GM23248 (cell line): ENCODE data around the gene MPG. TPM values are rescaled to one million over a fixed set of nuclear protein-coding genes. Genes with fewer than 3 reads are reported as not detected.

Experiments
- DNase-seq: peaks from one replicate; pipeline ENCODE4 v3.0.0-alpha.2; 2015
- H2AFZ ChIP-seq: fragments of 200-600 bp; sonication (generic); 2 replicates; pipeline ENCODE4 v1.6.1; 2016; ENCODE audit warnings: antibody characterized with exemption
- H3F3A ChIP-seq: fragments of 200-600 bp; sonication (generic); 2 replicates; pipeline ENCODE4 v1.6.1; 2016; ENCODE audit warnings: mild to moderate bottlenecking, antibody characterized with exemption, mixed run types; ENCODE audit not compliant: insufficient read depth
- H3K27ac ChIP-seq: fragments of 200-600 bp; sonication (generic); 2 replicates; pipeline ENCODE4 v1.5.1; 2016; ENCODE audit warnings: mild to moderate bottlenecking
- H3K27me3 ChIP-seq: fragments of 200-600 bp; sonication (generic); replicated peaks from 2 replicates; pipeline ENCODE4 v1.6.1; 2016; ENCODE audit warnings: mild to moderate bottlenecking; ENCODE audit not compliant: insufficient read depth
- H3K36me3 ChIP-seq: fragments of 200-600 bp; sonication (generic); 2 replicates; pipeline ENCODE4 v1.6.1; 2016; ENCODE audit warnings: low read depth, mild to moderate bottlenecking
- H3K4me1 ChIP-seq: fragments of 200-600 bp; sonication (generic); 2 replicates; pipeline ENCODE4 v1.6.1; 2016; ENCODE audit warnings: mild to moderate bottlenecking; ENCODE audit not compliant: insufficient read depth
- H3K4me2 ChIP-seq: fragments of 200-600 bp; sonication (generic); one replicate; pipeline ENCODE4 v1.6.1; 2016; ENCODE audit warnings: mild to moderate bottlenecking; ENCODE audit not compliant: unreplicated experiment
- H3K4me3 ChIP-seq: fragments of 200-600 bp; sonication (generic); 2 replicates; pipeline ENCODE4 v1.5.1; 2016; ENCODE audit warnings: mild to moderate bottlenecking
- H3K79me2 ChIP-seq: fragments of 200-600 bp; sonication (generic); 2 replicates; pipeline ENCODE4 v1.6.1; 2016; ENCODE audit warnings: mild to moderate bottlenecking; ENCODE audit not compliant: insufficient read depth
- H3K9ac ChIP-seq: fragments of 200-600 bp; sonication (generic); 2 replicates; pipeline ENCODE4 v1.6.1; 2016; ENCODE audit warnings: mild to moderate bottlenecking
- H3K9me2 ChIP-seq: fragments of 200-600 bp; sonication (generic); 2 replicates; pipeline ENCODE4 v1.6.1; 2016; ENCODE audit warnings: mixed run types, mild to moderate bottlenecking, moderate library complexity; ENCODE audit not compliant: insufficient read depth
- H3K9me3 ChIP-seq: fragments of 200-600 bp; sonication (generic); one replicate; pipeline ENCODE4 v1.6.1; 2017; ENCODE audit warnings: low read depth
- H4K20me1 ChIP-seq: fragments of 200-600 bp; sonication (generic); 2 replicates; pipeline ENCODE4 v1.6.0; 2016; ENCODE audit not compliant: insufficient read depth
- EZH2 ChIP-seq: fragments of 200-600 bp; sonication (generic); IDR thresholded peaks from 2 replicates; pipeline ENCODE4 v1.6.1; 2018; ENCODE audit warnings: antibody characterized with exemption, mild to moderate bottlenecking; ENCODE audit not compliant: insufficient read depth, poor library complexity, severe bottlenecking
- EZH2phosphoT487 ChIP-seq: fragments of 200-600 bp; sonication (generic); IDR thresholded peaks from 2 replicates; pipeline ENCODE4 v1.6.1; 2018; ENCODE audit warnings: antibody characterized with exemption, moderate library complexity, mild to moderate bottlenecking, low read depth; ENCODE audit not compliant: insufficient read depth
- WGBS, 2 experiments: methylation state at CpG; one replicate each; pipeline ENCODE4 v1.1.6; 2015 to 2017; ENCODE audit warnings: low lambda C conversion rate in 2 of 2, low coverage in 1 of 2; ENCODE audit errors: missing lambda C conversion rate in 2 of 2; 5-methylcytosine and 5-hydroxymethylcytosine counted together
- in situ Hi-C: fragments of 300-500 bp; cut with MboI; formaldehyde crosslinking; loops from 2 replicates; pipeline ENCODE4 v1.15.0; 2020
- polyA plus RNA-seq: library from polyadenylated mRNA; unstranded; fragments of >200 nt; fragmentation: Nextera tagmentation; extraction: Ambion mirVana; gene quantifications from 2 replicates; pipeline ENCODE4 v1.2.1, GENCODE V29; 2016
- total RNA-seq: library from RNA; depleted of rRNA; stranded (reverse); fragments of >200 nt; shearing (Covaris generic); gene quantifications from 2 replicates; pipeline ENCODE4 v1.2.3, GENCODE V29; 2014

MPG gene
- total and polyA plus RNA-seq, 2 experiments from 2014 or later, result 134 to 222 TPM

DNA sequence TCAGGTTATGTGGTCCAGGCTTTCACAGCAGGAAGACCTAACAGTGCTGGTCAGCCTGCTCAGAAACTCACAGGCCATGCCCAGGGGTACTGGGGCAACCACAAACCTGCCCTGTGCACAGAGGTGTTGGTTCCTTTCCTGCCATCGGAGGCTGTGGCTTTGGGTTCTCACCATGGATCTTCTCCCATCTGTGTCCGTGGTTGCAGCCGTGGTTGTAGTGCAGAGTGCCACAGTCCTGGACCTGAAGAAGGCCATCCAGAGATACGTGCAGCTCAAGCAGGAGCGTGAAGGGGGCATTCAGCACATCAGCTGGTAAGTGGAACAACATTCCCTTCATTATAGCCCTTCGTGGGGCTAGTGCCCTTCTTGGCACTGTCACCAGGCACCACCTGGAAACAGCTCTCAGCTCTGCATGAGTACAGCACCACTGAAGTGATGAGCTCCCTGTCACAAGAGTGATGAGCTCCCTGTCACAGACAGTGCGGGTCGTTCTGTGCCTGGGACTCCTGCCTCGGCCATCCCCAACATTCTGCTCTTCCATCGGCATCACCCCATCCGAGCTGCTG, 22.4 kb upstream of the MPG start:
- Histone ChIP-seq H3F3A (peaks cover 4% of the 10 kb centered on the region; the same call in 1 of the 2 replicates), H3K79me2 (peaks cover 28% of the 10 kb centered on the region), H3K36me3 (peaks cover 16% of the 10 kb centered on the region; the same call in 1 of the 2 replicates), H3K9ac (no peak overlapping the region), H3K4me1 (0 out of 2 replicates have a peak, but pooled peaks cover 3% of the 10 kb centered on the region), H3K27ac (no peak overlapping the region), H3K4me3 (no peak overlapping the region), H2AFZ (no peak overlapping the region), H3K9me3 (no peaks in the 10 kb centered on the region), H3K9me2 (no peaks in the 10 kb centered on the region), H4K20me1 (no peaks in the 10 kb centered on the region), H3K27me3 (no peaks in the 10 kb centered on the region), H3K4me2 (no peak overlapping the region)
- TF ChIP-seq EZH2 (no peak), EZH2phosphoT487 (no peak)
- WGBS, 2 experiments, result 80 to 89% methylated on average over 11 of the region's 11 CpGs
- DNase-seq, result no peak
- in situ Hi-C loops, result no loop called here

DNA sequence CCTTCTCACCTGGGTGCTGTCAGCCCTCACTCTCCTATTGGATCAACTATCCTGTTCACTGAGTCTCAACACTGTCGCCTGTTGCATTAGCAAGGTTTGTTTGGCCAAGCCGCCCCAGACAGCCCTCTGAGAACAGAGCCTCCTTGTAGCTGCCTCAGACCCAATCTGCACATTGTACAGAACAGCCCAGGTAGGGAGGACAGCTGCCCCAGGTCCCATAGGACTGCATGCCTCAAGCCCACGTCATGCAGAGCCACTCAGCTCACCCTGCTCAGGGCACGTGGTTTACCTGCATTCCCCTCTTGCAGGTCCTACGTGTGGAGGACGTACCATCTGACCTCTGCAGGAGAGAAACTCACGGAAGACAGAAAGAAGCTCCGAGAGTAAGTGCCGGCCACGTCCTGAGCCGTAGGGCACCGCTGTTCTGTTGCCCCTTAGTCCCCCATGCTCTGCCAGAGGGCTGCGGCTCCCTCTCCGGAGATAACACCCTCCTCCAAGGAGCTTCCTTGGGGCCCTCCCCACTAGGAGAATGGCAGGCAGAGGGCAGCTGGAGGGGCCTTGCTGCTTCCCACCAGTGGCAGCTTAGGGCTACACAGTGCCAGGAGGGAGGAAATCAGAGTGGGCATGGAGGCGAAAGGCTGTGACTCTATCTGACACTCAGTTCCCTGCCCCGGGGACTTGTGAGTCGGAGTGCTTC, 21.6 kb upstream of the MPG start:
- Histone ChIP-seq H3K9me3 (no peaks in the 10 kb centered on the region), H3K79me2 (peaks cover 20% of the 10 kb centered on the region), H3K9me2 (no peaks in the 10 kb centered on the region), H3F3A (peaks cover 4% of the 10 kb centered on the region; the same call in 1 of the 2 replicates), H3K4me1 (0 out of 2 replicates have a peak, but pooled peaks cover 3% of the 10 kb centered on the region), H3K27me3 (no peaks in the 10 kb centered on the region), H3K27ac (no peak overlapping the region), H2AFZ (no peak overlapping the region), H4K20me1 (no peaks in the 10 kb centered on the region), H3K36me3 (peaks cover 16% of the 10 kb centered on the region; the same call in 1 of the 2 replicates), H3K9ac (no peak overlapping the region), H3K4me3 (no peak overlapping the region), H3K4me2 (no peak overlapping the region)
- whole genome bisulfite sequencing, 2 experiments, result 79 to 90% methylated on average over 17 of the region's 17 CpGs
- in situ Hi-C loops, result no loop called here
- TF ChIP-seq EZH2 (no peak), EZH2phosphoT487 (no peak)
- no peak for DNase-seq

DNA sequence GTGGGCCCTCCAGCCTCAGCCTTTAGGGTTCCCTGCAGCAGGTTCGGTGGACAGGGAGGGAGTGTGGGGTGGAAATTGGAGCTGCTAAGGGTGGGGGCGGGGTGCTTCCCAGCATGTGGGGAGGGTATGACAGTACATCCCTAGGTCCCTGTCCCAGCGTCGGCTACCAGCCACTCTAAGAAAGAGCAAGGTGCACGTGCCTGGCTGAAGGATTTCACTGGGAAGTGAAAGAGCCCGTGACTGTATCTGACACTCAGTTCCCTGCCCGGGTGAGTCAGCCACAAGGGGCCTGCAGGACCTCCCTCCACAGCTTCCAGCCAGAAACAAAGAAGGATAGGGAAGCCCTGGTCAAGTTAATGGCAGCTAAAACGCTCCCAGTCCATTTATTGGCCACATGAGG, 20.3 kb upstream of the MPG start:
- in situ Hi-C loops, result no loop called here
- H3K9me3 ChIP-seq, result no peaks in the 10 kb centered on the region
- H3K27ac ChIP-seq, result no peak overlapping the region
- H4K20me1 ChIP-seq, result no peaks in the 10 kb centered on the region
- H3K9me2 ChIP-seq, result no peaks in the 10 kb centered on the region
- peaks cover 7% of the 10 kb centered on the region; the same call in 1 of the 2 replicates for H3K79me2 ChIP-seq
- peaks cover 17% of the 10 kb centered on the region; the same call in 1 of the 2 replicates for H3K36me3 ChIP-seq
- 63 to 76% methylated on average over 7 to 8 of the region's 8 CpGs for WGBS, 2 experiments
- peak; percentile 39 for DNase-seq
- peaks cover 2% of the 10 kb centered on the region; the same call in 1 of the 2 replicates for H3F3A ChIP-seq
- no peak overlapping the region for H3K4me3 ChIP-seq
- no peaks in the 10 kb centered on the region for H3K27me3 ChIP-seq
- no peak overlapping the region for H3K9ac ChIP-seq
- TF ChIP-seq EZH2, result no peak
- no peak for TF ChIP-seq EZH2phosphoT487
- H3K4me2 ChIP-seq, result no peak overlapping the region
- no peak overlapping the region for H2AFZ ChIP-seq
- 0 out of 2 replicates have a peak, but pooled peaks cover 3% of the 10 kb centered on the region for H3K4me1 ChIP-seq

DNA sequence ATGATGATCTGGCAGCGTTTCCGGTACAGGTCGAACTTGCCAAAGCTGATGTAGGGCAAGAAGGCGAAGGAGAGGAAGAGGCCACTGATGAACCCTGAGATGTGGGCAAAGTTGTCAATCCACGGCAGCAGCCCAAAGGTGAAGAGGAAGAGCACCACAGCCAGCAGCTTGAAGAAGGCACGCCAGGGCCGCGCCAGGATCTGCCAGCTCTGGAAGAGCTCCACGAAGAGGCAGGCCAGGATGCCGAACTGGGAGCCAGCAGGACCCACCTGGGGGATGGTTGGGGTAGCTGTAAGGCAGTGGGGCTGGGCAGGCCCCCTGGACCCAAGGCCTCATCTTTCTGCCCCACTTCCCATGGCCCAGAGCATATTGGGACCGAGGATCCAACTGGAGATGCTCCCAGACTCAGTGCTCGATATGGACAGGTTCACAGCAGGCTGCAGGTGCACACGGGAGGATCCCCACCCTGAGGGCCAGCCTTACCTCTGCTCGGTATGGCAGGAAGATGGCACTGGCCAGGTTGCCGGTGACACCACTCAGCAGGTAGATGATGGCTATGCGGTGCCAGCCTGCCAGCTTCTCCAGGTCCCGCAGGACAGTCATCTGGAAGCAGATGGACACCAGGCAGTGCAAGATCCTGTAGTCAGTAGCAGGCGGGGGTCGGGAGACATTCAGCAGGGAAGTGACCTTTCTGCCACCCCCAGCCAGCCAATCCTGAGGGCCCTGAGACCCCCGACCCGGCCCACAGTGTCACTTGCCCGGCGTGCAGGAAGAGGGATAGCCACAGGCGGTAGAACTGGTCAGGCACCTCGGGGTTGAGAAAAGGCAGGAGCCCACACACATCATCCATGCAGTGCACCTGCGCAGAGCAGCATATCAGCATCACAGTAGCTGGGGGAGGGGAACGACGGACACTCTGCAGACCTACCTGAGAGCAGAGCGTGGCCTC, 19.3 kb upstream of the MPG start:
- Histone ChIP-seq H3K9me3 (no peaks in the 10 kb centered on the region), H3K27me3 (no peaks in the 10 kb centered on the region), H3K36me3 (peaks cover 18% of the 10 kb centered on the region; the same call in 1 of the 2 replicates), H3F3A (no peaks in the 10 kb centered on the region), H3K9ac (no peak overlapping the region), H2AFZ (no peak overlapping the region), H3K79me2 (peaks cover 7% of the 10 kb centered on the region; the same call in 1 of the 2 replicates), H4K20me1 (no peaks in the 10 kb centered on the region), H3K4me1 (0 out of 2 replicates have a peak, but pooled peaks cover 3% of the 10 kb centered on the region), H3K4me2 (no peak overlapping the region), H3K9me2 (no peaks in the 10 kb centered on the region), H3K27ac (no peak overlapping the region), H3K4me3 (no peak overlapping the region)
- no peak for DNase-seq
- in situ Hi-C loops, result no loop called here
- TF ChIP-seq EZH2phosphoT487, result no peak
- TF ChIP-seq EZH2, result no peak
- WGBS, 2 experiments, result 83 to 84% methylated on average over 28 of the region's 29 CpGs
